Measurements from ENCODE around the gene AMBP.

Gene AMBP

DNA sequence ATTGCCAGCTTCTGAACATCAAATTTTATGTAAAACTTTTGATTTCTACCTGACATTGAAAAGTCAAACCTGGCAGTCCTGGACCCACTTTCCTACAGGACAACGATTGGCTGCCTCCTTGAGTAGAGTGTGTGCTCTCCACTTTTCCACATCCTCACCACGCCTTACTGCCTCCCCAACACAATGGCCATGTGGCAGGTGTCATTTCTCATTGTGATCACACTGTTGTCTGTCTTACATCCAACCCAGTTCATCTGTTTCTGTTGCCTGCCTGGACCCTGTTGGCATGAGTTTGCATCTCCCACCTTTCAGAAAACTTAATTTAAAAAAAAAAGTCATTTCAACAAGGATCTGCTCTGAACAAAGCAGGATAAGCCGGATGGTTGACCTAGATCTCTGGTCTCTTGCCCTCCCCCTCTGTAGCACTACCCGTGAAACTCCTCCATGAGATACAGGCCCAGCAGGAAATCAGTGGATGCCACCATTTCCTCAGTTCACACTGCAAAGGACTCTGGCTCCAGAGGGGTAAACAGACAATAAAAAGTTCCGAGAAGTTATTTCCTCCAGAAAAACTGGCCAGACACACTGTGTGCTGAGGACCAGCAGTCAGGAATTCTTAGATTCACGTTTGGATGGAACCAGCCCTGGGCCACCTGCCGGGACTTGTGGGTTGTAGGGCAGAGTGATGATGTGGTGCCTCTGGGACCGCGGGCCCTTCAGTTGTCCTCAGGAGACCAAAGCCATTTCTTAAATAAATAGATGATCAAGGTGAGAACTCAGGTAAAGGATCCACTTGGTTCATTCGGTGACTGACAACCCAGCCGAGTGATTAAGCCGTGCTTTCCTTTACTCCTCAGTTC lies 48.6 kb downstream of the AMBP start:
- no peak for DNase-seq

DNA sequence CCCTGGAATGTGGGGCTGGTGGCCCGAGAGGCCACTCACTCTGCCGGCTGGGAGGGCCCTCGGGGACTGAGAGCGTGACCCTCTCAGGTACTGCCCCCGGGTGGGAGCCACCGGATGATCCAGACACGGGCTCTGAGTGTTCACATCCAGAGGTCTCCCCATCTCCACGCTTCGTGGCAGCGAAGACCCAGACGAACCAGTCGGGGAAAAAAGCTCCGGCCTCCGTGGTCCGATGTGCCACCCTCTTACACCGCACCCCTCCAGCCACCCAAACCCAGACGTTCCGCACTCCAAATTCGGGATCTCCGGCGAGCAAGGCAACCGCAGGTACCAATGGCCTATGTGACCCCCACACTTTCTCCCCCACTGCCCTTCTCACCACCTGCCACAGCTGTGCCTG lies 49.5 kb downstream of the AMBP start:
- no peak for DNase-seq

- no peak for DNase-seq
Observed at GRCh38 chr9:114027863-114028465, 50.1 kb downstream of the AMBP start.

- DNase-seq = no peak
Observed at GRCh38 chr9:114027159-114027862, 50.8 kb downstream of the AMBP start.

- no peak for DNase-seq
Observed at GRCh38 chr9:114026335-114026734, 51.8 kb downstream of the AMBP start.

GRCh38 chr9:114025760-114026159 lies 52.3 kb downstream of the AMBP start:
- DNase-seq = no peak

DNA sequence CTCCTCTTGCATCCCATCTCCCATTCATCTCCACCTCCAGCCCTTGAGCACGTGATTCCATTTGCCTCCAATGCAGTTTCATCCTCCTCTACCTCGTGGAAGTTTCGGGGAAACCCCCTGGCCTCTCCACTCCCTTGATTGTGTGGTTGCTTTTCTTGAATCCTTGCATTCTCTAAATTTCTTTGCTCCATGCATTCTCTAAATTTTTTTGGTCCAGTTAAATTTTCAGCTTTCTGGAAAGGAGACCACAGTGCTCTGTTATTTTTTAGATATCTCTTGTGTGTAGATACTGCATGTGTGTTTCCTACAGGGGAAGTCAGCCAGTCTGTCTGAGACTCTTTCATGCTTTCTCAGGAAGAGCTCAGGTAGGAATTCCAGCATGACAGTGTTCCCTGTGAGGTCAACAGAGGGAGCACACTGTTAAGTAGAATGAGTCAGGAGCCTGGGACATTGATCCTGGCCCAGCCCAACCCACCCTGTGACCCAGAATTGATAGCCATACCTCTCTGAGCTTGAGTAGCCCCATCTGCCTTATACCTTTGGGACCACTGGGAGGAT lies 52.8 kb downstream of the AMBP start:
- no peak for DNase-seq

DNA sequence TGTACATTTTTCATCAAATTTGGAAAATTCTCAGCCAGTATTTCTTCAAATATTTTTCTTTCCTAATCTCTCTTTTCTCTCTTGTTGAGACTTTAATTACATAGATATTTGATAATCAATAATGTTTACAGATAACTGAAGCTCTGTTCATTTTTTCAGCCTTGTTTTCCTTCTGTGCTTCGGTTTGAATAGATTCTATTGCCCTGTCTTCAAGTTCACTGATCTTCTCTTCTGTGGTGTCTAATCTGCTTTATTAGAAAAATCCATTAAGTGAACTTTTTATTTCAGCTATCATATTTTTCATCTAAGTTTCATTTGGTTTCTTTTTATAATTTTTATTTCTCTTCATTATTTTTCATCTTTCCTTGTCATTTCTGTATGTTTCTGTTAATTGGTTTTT lies 54.1 kb downstream of the AMBP start:
- DNase-seq = no peak

DNA sequence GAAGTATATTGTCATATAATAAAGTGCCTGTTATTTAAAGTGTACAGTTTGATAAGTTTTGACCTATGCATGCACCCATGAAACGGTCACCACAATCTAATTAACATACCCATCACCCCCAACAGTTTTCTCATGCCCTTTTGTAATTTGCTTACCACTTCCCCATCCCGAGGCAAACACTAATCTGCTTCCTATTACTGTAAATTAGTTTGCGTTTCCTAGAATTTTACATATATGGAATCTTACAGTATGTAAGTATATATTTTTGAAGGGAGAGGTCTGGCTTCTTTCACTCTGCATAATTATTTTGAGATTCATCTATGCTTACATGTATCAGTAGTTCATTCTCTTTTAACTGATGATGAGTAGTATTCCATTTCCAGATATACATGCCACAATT lies 56.5 kb downstream of the AMBP start:
- no peak for DNase-seq

- DNase-seq = no peak
Observed at GRCh38 chr9:114017741-114018715, 60.1 kb downstream of the AMBP start.

DNA sequence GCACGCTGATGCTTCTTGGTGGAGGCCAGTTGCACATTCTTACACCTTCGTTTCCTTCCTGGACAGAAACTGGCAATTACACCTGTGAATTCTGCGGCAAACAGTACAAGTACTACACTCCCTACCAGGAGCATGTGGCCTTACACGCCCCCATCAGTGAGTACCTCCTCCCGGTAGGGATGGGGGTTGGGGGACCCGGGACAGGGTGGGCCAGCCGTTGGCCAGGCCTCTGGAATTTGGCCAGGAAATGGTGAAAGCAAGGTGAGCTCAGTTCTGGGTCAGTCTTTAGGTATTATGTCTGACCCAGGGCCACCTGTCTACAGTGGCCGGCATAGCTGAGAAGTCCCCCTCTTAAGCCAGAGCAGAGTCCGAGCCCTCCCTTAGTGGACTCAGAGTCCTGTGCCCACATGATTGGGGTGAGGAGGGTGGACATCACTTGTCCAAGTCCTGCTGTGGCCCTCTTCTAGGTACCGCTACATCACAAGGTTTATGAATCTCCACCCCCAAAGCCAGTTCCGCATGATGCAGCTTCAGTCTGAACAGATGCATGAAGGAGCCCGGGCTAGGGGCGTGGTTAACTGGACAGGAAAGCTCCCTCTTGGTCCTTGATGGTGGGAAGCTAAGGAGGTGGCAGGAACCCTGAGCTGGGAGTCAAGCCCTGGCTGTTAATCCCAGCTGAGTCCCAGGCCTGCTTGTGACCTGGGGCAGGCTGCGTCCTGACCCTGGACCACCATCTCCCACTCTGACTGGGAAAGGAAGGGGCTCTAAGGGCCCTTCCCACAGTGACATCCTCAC lies 61.3 kb downstream of the AMBP start:
- DNase-seq = no peak

DNA sequence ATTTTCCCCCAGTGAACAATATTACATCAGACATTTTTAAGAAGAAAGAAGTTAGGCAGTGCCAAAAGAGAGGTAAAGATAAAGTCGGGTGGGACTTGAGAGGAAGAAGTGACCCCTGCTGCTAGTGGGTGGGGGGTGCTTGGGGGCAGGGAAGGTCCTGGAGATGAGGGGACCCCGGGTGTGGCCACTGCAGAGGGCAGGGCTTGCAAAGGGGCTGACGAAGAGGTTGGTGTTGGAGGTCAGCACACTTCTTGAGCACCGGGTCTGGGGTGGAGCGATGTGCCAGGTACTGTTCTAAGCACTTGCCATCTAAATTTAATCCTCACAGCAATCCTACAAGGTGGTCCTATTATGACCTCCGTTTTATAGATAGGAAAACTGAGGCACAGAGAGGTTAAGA lies 62.0 kb downstream of the AMBP start:
- DNase-seq = no peak

- no peak for DNase-seq
Observed at GRCh38 chr9:114015607-114016006, 62.5 kb downstream of the AMBP start.

DNA sequence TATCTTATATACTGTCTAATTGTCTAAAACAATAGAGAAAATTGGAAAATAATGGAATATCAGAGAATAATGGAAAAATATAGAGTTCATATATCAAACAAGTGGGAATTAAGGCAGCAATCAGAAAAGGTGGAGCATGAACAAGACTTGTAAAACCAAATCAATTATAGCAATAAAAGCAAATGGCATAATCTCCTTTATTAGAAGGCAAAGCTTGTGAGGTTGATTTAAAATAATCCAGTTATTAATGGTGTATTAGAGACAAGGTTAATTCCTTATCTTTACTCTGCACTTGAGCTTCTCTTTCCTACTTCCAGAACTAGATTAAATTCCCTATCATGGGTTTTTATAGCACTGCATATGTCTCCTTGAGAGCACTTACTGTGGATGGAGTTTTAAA lies 64.1 kb downstream of the AMBP start:
- no peak for DNase-seq

GRCh38 chr9:114012126-114012525 lies 66.0 kb downstream of the AMBP start:
- DNase-seq = no peak

DNA sequence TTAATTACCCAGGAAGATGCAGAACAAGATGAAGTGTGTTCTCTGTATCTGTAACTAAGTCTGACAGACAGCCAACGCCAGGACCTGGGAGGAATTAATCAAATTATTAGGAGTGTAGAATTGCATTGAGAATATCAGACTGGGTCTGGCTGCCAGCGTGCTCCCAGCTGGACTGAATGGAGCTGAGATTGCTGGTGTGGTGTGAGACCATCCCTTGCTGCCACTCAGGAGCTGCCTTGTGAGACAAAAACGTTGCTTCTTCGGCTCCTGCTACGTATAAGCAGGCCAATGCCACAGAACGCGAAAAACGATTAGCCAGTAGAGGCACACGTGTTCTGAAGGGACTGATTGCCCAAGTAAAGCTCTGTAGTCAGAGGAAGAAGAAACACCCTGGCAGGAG lies 66.8 kb downstream of the AMBP start:
- DNase-seq = no peak
